CD14-positive monocyte (primary cell): ENCODE data around the gene COMMD1. TPM values are rescaled to one million over a fixed set of nuclear protein-coding genes. Genes with fewer than 3 reads are reported as not detected.

Experiments
- DNase-seq, 3 donors: peaks; one replicate each; pipeline ENCODE4 v3.0.0-alpha.2; 2011 to 2022
- H2AFZ ChIP-seq: 2 replicates; pipeline ENCODE4 v1.6.0; 2012; ENCODE audit warnings: mild to moderate bottlenecking, low read depth, low read length, inconsistent platforms; ENCODE audit not compliant: insufficient read depth, poor library complexity, severe bottlenecking
- H3K27ac ChIP-seq, 2 donors: 1 replicate in 1 of 2; 2 replicates in 1 of 2; pipeline ENCODE4 v1.5.1; 2012 to 2013; ENCODE audit warnings: low read length in 2 of 2, control low read depth in 1 of 2, inconsistent platforms in 1 of 2, low read depth in 1 of 2, mild to moderate bottlenecking in 1 of 2
- H3K27me3 ChIP-seq, 2 donors: one replicate each; pipeline versions ENCODE4 v1.6.0 to v1.6.1; 2011 to 2013; ENCODE audit warnings: low read length in 2 of 2; ENCODE audit not compliant: control insufficient read depth in 2 of 2, insufficient read depth in 2 of 2
- H3K36me3 ChIP-seq, 2 donors: replicated peaks in 1 of 2; 1 replicate in 1 of 2; 2 replicates in 1 of 2; pipeline versions ENCODE4 v1.5.1 to v1.6.1; 2012 to 2013; ENCODE audit warnings: low read length in 2 of 2, control low read depth in 1 of 2, inconsistent platforms in 1 of 2, mild to moderate bottlenecking in 1 of 2; ENCODE audit not compliant: insufficient read depth in 2 of 2, control insufficient read depth in 1 of 2
- H3K4me1 ChIP-seq, 2 donors: 1 replicate in 1 of 2; 2 replicates in 1 of 2; pipeline versions ENCODE4 v1.5.1 to v1.6.1; 2012 to 2013; ENCODE audit warnings: low read length in 2 of 2, control low read depth in 1 of 2, inconsistent platforms in 1 of 2, mild to moderate bottlenecking in 1 of 2, moderate library complexity in 1 of 2; ENCODE audit not compliant: insufficient read depth in 2 of 2, control insufficient read depth in 1 of 2
- H3K4me2 ChIP-seq: replicated peaks from 2 replicates; pipeline ENCODE3; 2012; ENCODE audit warnings: low read length, moderate library complexity, mild to moderate bottlenecking; ENCODE audit not compliant: poor library complexity, severe bottlenecking; ENCODE audit errors: extremely low read depth
- H3K4me3 ChIP-seq, 3 experiments: fragments of 200-600 bp in 1 of 3; sonication (generic) in 1 of 3; replicated peaks in 1 of 3; 1 replicate in 2 of 3; 2 replicates in 1 of 3; pipeline ENCODE4 v1.5.1; 2011 to 2013; ENCODE audit warnings: low read length in 3 of 3, mild to moderate bottlenecking in 3 of 3, control low read depth in 2 of 3, low read depth in 2 of 3, inconsistent platforms in 1 of 3, moderate library complexity in 1 of 3
- H3K79me2 ChIP-seq: 2 replicates; pipeline ENCODE4 v1.6.0; 2012; ENCODE audit warnings: mild to moderate bottlenecking, control low read depth, inconsistent platforms, low read length, moderate library complexity; ENCODE audit not compliant: insufficient read depth
- H3K9ac ChIP-seq: 2 replicates; pipeline ENCODE4 v1.6.0; 2017; ENCODE audit warnings: low read length, mild to moderate bottlenecking; ENCODE audit not compliant: insufficient read depth, poor library complexity, severe bottlenecking
- H3K9me3 ChIP-seq, 2 donors: replicated peaks in 1 of 2; 1 replicate in 1 of 2; 2 replicates in 1 of 2; pipeline versions ENCODE4 v1.5.1 to v1.6.1; 2012 to 2013; ENCODE audit warnings: low read length in 2 of 2, control low read depth in 1 of 2; ENCODE audit not compliant: control insufficient read depth in 1 of 2, insufficient read depth in 1 of 2
- H4K20me1 ChIP-seq: 2 replicates; pipeline ENCODE4 v1.6.0; 2012; ENCODE audit warnings: mild to moderate bottlenecking, low read length, control low read depth, moderate library complexity; ENCODE audit not compliant: insufficient read depth
- H3K27ac Mint-ChIP-seq, 7 donors: one replicate each; pipeline ENCODE4 v1.8.0; 2020; ENCODE audit warnings: mild to moderate bottlenecking in 7 of 7, mixed read lengths in 7 of 7, moderate library complexity in 6 of 7, inconsistent platforms in 2 of 7
- H3K27me3 Mint-ChIP-seq, 3 donors: one replicate each; pipeline ENCODE4 v1.8.0; 2021 to 2022; ENCODE audit warnings: low read depth in 3 of 3, mild to moderate bottlenecking in 3 of 3, mixed read lengths in 3 of 3, moderate library complexity in 3 of 3, inconsistent platforms in 1 of 3
- H3K36me3 Mint-ChIP-seq, 2 donors: one replicate each; pipeline ENCODE4 v1.8.0; 2020; ENCODE audit warnings: mixed read lengths in 2 of 2, inconsistent platforms in 1 of 2, mild to moderate bottlenecking in 1 of 2
- H3K4me1 Mint-ChIP-seq: one replicate; pipeline ENCODE4 v1.8.0; 2020; ENCODE audit warnings: mild to moderate bottlenecking, mixed read lengths
- H3K4me3 Mint-ChIP-seq, 2 donors: one replicate each; pipeline ENCODE4 v1.8.0; 2020; ENCODE audit warnings: mild to moderate bottlenecking in 2 of 2, mixed read lengths in 2 of 2, moderate library complexity in 1 of 2
- H3K9me3 Mint-ChIP-seq, 7 donors: one replicate each; pipeline ENCODE4 v1.8.0; 2020 to 2022; ENCODE audit warnings: mixed read lengths in 7 of 7, mild to moderate bottlenecking in 6 of 7, moderate library complexity in 6 of 7, inconsistent platforms in 2 of 7
- CTCF ChIP-seq: fragments of 200-600 bp; IDR thresholded peaks from one replicate; pipeline ENCODE4 v1.8.0; 2022; ENCODE audit warnings: antibody characterized with exemption, mild to moderate bottlenecking
- WGBS: methylation state at CpG from one replicate; pipeline ENCODE4 v1.1.5; 2013; ENCODE audit warnings: missing lambda C conversion rate; ENCODE audit not compliant: insufficient coverage; 5-methylcytosine and 5-hydroxymethylcytosine counted together
- intact Hi-C, 2 donors: fragments of 100-400 bp; cut with micrococcal nuclease; formaldehyde crosslinking; loops; one replicate each; pipeline versions ENCODE4 v1.15.0 to v1.15.1; 2023
- polyA plus RNA-seq, 3 donors: library from polyadenylated mRNA; depleted of rRNA in 1 of 3; unstranded in 2 of 3; stranded (reverse) in 1 of 3; fragments of 300-500 nt in 2 of 3; fragments of >200 nt in 1 of 3; fragmentation: Illumina TruSeq in 2 of 3; gene quantifications; 1 replicate in 2 of 3; 2 replicates in 1 of 3; pipeline ENCODE4 v1.2.3, GENCODE V29; 2012 to 2021

Gene COMMD1
- polyA plus RNA-seq, 3 donors, result 25.2 to 82.1 (median 70.7) TPM

- Mint-ChIP-seq H3K9me3 (no peaks in the 10 kb centered on the region), H3K27ac (no peak overlapping the region), H3K27me3 (no peaks in the 10 kb centered on the region), H3K36me3 (peaks cover 4 to 7% of the 10 kb centered on the region in 2 donors), H3K4me1 (peaks cover 46% of the 10 kb centered on the region), H3K4me3 (no peak overlapping the region)
- Histone ChIP-seq H3K27me3 (no peaks in the 10 kb centered on the region), H3K4me3 (no peak overlapping the region), H3K27ac (no peak overlapping the region), H3K9me3 (no peaks in the 10 kb centered on the region), H2AFZ (no peak overlapping the region), H3K4me2 (no peak overlapping the region), H3K79me2 (no peaks in the 10 kb centered on the region), H3K4me1 (peaks cover 35 to 46% of the 10 kb centered on the region in 2 donors), H4K20me1 (no peaks in the 10 kb centered on the region), H3K9ac (no peak overlapping the region), H3K36me3 (no peaks in the 10 kb centered on the region)
- intact Hi-C loops, result no loop called here
- no peak for DNase-seq
- TF ChIP-seq CTCF, result no peak
These were observed 108.2 kb downstream of the COMMD1 start for GRCh38 chr2:62013641-62014040.

- Histone ChIP-seq H3K27me3 (no peaks in the 10 kb centered on the region), H3K4me3 (no peak overlapping the region), H3K9ac (no peak overlapping the region), H3K4me2 (no peak overlapping the region), H3K27ac (no peak overlapping the region), H3K4me1 (peaks cover 35 to 46% of the 10 kb centered on the region in 2 donors), H2AFZ (no peak overlapping the region), H3K36me3 (no peaks in the 10 kb centered on the region), H4K20me1 (no peaks in the 10 kb centered on the region), H3K9me3 (no peaks in the 10 kb centered on the region), H3K79me2 (no peaks in the 10 kb centered on the region)
- DNase-seq, result no peak
- H3K4me1 Mint-ChIP-seq, result peaks cover 48% of the 10 kb centered on the region
- H3K36me3 Mint-ChIP-seq, result peaks cover 4 to 7% of the 10 kb centered on the region in 2 donors
- intact Hi-C loops, result no loop called here
- H3K27me3 Mint-ChIP-seq, result no peaks in the 10 kb centered on the region
- 16% methylated on average over 2 of the region's 2 CpGs for WGBS
- H3K27ac Mint-ChIP-seq, result peak overlapping the region in 2 of 7 donors; percentile 43 to 79
- no peak for TF ChIP-seq CTCF
- peaks cover 0 to 2% (median 0%) of the 10 kb centered on the region in 7 donors for H3K9me3 Mint-ChIP-seq
- H3K4me3 Mint-ChIP-seq, result no peak overlapping the region
These were observed 108.6 kb downstream of the COMMD1 start for GRCh38 chr2:62014102-62014501.
